Measurements from ENCODE around the gene DAPK1. TPM values are rescaled to one million over a fixed set of nuclear protein-coding genes. Genes with fewer than 3 reads are reported as not detected.
A peak's percentile ranks its signal among the peaks of the same experiment; 100 is the strongest.
"Not testable (repeated sequence)": the region's sequence is repeated elsewhere in the genome, so short reads cannot be mapped to it uniquely, and the experiment has no call there.

The DAPK1 gene
- total RNA-seq, 1 donor from 2014 or later, result 67.4 TPM

DNA sequence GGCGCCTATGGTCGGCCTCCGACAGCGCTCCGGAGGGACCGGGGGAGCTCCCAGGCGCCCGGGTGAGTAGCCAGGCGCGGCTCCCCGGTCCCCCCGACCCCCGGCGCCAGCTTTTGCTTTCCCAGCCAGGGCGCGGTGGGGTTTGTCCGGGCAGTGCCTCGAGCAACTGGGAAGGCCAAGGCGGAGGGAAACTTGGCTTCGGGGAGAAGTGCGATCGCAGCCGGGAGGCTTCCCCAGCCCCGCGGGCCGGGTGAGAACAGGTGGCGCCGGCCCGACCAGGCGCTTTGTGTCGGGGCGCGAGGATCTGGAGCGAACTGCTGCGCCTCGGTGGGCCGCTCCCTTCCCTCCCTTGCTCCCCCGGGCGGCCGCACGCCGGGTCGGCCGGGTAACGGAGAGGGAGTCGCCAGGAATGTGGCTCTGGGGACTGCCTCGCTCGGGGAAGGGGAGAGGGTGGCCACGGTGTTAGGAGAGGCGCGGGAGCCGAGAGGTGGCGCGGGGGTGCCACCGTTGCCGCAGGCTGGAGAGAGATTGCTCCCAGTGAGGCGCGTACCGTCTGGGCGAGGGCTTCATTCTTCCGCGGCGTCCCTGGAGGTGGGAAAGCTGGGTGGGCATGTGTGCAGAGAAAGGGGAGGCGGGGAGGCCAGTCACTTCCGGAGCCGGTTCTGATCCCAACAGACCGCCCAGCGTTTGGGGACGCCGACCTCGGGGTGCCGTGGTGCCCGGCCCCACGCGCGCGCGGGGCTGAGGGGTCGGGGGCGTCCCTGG, 561 bp downstream of the DAPK1 start:
- DNase-seq, result peak; percentile 46

DNA sequence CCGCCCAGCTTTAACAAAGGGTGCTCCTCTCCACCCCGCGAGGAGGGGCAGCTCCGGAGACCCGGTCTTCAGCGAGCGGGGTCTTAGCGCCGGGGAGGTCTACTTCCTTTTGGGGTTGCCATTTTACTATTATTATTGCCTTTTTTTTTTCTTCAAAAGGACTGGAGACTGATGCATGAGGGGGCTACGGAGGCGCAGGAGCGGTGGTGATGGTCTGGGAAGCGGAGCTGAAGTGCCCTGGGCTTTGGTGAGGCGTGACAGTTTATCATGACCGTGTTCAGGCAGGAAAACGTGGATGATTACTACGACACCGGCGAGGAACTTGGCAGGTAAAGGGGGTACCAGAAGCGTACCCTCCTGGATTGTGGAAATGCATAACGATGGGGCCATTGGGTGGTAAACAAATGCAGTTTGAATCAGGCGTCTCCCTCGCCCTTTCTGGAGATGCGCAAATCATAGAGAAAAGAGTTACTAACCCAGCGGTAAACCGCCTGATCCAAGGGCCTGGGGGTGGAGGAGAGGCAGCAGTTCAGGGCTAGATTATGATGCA, 1.2 kb downstream of the DAPK1 start:
- DNase-seq, result peak; percentile 14

DNA sequence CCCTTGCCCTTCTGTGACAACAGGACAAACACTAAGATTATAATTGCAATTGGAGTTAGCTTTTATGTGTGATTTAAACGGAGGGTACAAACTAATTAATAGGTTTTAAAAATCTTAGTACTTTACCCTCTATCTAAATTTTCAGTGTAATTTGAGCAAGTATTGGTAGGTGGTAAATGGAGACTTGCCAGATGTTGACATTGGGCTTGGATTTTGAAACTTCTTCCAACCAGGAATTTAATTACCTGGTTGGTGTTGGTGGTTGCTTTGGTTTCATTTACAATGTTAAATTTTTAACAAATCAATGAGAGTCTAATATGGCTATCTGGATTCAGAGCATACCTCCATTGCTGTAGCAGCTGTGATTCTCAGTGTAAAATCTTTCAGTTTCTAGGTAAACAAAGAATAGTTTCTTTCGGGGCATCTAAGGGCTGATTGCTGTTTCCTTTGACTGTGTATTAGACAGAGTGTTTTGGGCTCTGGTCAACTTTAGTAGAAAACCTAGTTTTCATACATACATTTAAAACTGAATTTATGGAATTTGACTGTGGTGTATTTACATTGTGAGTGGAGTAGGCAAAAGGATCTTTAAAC, 1.9 kb downstream of the DAPK1 start:
- no peak for DNase-seq

DNA sequence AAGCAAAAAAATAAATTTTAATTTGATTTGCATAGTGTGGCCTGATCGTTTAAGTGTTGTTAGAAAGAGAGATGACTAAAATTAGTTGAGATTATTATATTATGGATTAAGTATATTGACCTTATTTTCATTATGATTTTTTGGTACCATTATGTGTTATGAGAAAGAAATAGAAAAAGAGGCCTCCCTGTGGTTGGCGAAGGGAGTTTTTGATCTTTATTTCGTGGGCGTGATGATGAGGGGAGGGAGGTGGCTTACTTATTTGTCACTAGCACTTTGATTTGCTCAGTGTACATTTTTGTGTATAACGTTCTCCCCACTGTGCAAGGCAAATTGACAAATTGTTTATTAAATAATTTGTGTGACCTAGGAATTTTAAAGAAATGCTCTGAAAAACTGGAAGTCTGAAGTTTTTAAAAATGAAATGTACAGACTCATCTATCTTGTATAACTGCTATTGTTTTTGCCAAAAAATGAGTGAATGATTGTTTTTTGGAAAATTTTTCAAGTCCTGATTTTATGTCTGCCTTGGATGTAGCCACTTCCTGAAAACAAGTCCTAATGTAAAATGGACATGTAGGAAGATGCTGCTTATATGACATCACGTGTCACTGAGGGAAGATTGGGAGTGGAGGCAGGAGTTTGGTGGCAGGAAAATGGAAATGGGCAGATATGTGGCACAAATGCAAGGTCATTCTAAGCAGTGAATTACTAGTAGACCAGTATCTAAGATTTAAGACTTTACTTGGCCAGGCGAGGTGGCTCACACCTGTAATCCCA, 3.0 kb downstream of the DAPK1 start:
- no peak for DNase-seq

DNA sequence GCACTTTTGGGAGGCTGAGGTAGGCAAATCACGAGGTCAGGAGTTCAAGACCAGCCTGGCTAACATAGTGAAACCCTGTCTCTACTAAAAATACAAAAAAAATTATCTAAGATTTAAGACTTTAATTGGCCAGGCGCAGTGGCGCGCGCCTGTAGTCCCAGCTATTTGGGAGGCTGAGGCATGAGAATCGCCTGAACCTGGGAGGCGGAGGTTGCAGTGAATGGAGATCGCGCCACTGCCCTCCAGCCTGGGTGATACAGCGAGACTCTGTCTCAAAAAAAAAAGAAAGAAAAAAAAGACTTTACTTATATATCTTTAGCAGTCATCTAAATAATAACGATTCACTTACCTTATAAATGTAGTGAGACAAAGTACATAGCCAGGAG, 3.6 kb downstream of the DAPK1 start:
- DNase-seq, result not testable (repeated sequence)

DNA sequence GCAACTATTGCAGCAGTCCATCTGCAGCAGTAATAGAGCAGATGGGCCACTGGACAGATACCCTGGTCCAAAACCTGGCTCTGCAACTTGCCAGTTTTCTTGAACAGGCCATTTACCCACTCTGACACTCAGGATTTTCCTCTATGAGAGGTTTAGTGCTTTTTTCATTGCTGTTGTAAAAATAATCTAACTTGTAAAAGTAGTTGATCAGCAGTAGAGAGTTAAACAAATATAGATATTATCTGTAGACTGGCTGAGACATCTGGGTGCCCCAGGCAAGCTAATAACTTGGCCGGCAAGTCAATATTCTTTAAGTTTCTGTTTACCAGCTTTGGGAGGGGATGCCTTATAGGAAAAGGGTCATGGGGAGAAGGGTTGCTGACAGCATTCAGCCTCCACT, 4.1 kb downstream of the DAPK1 start:
- DNase-seq, result no peak

DNA sequence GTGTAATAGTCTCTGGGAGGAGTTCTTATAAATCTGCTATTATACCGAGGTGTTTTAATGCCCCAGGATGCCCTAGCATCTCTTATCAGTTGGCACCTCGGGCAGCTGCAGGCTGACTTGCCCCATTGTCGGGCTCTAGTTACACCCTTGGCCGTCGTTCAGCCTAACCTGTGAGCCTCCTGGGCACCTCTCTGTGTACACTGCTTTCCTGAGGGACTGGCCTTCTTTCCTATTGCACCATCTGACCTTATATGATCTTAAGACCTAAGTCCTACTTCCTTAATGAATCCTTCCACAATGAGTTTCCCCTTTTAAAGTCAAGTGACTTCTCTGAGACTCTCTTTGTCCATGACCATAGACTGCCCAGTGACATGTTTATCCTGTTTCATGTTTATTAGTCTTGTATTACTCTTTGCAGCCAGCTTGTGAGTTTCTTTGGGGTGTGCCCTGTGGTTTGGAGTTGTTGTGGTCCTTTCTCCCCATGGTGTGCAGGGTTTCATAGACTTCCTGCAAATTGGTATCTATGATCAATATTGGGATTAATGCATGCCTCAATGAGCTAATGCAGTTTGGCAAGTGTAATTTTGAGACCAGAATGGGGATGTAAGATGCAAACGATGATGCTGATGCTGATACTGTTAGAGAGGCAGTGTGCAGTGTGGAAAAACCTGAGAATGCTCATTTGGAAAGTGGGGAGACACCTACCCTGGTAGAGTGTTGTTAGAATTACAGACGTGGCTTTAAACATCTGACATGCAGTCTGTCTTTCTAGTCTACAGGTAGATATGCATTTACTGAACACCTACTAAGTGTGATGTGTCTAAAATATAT, 4.9 kb downstream of the DAPK1 start:
- DNase-seq, result no peak

DNA sequence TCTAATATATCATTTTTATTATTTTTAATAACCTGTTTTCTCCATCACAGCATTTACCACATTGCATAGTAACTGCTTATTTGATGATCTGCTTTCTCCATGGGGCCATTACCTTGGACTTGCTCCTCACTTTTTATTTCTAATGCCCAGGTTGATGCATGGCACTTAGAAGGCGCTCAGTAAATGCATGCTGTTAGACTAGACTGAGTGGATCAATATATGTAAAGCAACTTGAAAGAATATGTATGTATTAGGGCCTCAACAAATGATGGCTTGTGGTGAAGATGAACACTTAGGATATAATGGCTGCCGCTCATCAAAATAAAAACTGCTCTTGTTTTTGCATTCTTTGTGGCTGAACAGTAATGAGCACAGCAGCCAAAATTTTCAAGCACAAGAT, 5.8 kb downstream of the DAPK1 start:
- DNase-seq, result no peak

DNA sequence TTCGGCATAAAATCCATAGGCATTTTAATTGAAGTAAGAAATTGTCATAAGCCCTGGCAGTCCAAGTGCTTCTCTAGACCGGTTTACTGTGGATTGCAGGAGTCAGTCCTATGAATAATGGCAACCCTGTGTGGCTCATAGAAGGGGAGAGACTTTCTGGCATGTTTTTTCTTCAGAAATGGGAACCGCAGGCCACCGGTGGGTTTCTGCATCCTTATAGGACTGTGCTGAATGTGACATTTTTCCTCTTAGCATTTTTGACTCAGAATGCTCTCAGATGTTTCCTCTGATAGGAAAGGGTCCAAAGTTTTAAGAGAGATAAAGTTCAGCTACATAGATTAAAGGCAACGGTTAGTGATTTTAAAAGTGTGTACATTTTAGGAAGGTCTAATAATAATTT, 6.3 kb downstream of the DAPK1 start:
- DNase-seq, result no peak

DNA sequence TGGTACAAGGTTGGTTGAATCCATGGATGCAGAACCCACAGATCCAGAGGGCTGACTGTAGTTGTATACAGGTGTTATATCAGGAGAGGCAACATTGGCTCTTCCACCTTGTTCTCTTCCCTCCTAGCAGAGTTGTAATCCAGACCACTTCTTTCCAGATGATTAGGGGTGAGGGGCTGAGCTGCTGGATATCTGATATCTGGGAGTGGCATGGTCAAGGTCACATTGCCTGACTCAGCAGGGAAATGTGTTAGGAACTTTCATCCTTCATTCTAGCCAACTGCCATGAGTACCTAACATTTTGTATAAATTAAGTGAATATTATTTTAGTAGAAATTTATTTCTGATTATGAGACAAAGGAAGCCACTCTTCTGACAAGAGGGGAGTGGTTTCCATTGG, 7.3 kb downstream of the DAPK1 start:
- DNase-seq, result no peak

DNA sequence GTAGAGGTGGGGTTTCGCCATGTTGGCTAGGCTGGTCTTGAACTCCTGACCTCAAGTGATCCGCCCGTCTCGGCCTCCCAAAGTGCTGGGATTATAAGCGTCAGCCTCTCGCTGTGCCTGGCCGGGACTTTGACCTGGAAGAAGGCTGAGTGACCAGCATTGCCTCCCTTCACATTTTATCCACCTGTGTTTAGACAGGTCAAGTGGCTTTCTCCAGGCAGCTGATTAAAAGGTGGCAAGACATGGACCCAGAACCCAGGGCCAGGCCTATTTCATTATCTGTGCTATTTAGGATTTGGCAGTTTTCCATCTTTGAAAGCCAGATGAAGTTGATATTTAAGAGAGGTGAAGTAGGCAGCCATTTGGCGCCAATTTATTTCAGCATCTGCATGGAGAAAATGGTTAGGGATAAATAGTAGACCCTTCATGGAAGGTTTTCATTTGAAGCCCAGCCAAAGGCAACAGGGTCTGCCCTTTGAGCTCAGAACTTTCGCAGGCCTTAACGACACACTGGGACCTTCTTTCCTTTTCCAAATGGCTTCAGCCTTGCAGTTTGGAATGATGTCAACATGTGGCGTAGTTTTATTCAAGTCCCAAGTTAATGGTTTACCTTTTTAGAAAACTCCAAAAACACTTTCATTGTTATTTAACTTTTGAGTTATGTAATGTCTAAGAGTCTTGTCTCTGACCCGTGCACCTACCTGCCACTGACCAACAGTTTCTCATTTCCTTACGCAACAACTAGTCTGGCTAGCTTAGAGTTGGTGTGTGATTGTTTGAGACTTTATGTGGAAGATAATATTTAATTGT, 8.4 kb downstream of the DAPK1 start:
- no peak for DNase-seq

DNA sequence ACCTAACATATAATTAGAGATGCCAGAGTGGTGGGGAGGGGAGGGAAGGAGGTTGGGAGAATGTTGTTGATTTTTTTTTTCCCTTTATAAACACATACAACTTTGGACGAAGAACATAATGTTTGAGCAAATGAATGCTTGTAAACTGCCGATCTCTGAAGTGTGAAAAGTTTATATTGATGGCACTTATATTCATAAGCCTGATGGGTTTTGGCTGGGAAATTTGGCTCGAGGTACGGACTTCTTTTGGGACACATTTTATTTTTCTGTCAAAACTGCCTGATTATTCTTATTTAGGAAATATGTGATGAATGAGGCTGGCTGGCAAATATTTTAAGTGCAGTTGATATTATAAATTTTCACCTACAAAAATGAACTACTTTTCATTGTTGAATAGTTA, 9.9 kb downstream of the DAPK1 start:
- DNase-seq, result no peak

DNA sequence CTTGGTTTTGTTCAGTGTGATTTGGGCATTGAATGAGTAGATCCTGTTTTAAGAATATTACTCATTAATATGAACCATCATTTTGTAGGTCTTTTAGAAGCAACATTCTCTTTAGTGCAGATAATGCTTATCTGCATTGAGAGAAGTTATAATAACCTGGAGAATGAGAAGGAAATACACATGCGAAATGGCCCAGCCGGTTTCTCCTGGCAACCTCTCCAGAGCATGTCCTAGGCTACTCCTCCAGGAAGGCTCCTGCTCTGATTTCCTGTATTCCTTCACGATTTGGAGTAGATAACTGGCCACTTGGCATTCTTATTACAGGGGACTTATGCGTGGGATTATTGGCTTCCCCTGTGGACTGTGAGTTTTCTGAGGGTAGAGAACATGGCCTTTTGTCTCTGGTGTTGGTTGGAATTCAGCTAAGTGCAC, 12.6 kb downstream of the DAPK1 start:
- no peak for DNase-seq

DNA sequence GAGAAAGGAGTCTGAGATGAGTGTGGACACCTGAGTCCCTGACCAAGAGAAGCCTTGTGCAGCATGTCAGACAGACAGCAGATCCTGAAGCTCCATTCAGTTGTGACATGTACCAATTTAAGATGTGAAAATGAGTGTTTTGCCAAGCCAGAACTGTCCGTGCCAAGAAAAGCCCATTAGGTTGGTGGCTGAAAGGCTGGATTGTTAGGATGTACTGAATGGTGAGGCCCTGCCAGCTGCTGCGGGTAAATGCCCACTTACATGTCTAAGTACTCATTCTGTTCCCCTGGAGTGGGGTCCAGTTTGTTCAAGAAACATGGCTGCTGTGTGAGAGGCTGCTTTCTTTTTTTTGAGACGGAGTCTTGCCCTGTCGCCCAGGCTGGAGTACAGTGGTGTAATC, 14.6 kb downstream of the DAPK1 start:
- no peak for DNase-seq

DNA sequence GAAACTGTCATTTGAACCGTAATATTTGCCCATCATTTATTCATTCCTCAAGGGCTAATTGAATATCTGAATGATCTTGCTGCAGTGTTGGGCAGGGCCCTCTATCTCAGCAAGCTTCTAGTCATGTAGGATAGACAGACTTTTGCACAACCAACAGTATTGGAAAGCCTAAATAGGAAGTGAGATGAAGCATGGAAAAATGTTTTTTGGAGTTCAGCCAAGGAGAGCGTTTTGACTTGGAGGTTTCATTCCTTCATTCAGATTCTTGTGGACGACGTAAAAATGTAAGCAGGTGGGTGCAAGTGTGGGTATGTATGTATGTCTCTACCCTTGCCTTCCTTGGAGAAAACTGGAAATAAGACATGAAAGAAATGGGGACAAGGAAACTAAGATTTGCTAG, 15.5 kb downstream of the DAPK1 start:
- DNase-seq, result no peak

DNA sequence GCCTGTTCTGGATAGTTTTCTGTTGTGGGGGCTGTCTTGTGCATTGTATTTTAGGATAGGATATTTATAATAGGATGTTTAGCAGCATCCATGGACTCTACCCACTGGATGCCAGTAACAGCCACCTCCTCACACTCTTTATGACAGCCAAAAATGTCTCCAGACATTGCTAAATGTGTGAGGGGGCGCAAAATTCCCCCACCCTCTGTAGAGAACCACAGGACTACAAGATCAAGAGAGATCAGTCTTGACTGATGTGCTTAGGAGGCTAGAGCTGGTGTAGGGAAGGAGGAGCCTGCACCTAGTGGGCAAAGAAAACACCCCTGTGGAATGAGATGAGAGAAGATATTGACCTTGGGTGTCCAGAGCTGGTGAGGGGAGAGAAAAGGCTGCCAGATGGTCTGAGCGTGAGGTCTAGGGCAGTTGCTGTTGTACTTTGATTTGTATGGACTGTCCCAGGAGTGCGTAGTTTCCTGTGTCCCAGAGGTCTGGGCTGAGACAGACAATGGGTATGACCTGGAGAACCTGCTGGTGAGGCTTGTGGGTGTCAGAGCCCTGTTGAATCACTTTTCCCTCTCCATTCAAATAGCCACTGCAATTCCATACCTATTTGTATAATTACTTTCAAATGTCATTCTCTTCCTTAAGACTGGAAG, 16.3 kb downstream of the DAPK1 start:
- no peak for DNase-seq

DNA sequence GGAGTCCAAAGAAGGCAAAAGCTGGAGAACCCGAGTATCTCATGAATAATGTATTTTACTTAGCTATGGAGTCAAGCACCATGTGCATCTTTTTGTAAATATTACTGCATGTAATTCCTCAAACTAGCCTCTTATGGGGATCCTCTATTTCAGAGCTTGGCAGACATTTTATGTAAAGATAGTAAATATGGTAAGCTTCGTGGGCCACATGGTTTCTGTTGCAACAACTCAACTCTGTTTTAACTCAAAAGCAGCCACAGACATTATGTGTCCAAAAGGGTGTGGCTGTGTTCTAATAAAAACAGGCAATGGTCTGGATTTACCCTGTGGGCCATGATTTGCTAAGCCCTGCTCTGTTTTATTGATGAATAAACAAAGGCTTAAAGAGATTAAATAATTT, 17.3 kb downstream of the DAPK1 start:
- no peak for DNase-seq

DNA sequence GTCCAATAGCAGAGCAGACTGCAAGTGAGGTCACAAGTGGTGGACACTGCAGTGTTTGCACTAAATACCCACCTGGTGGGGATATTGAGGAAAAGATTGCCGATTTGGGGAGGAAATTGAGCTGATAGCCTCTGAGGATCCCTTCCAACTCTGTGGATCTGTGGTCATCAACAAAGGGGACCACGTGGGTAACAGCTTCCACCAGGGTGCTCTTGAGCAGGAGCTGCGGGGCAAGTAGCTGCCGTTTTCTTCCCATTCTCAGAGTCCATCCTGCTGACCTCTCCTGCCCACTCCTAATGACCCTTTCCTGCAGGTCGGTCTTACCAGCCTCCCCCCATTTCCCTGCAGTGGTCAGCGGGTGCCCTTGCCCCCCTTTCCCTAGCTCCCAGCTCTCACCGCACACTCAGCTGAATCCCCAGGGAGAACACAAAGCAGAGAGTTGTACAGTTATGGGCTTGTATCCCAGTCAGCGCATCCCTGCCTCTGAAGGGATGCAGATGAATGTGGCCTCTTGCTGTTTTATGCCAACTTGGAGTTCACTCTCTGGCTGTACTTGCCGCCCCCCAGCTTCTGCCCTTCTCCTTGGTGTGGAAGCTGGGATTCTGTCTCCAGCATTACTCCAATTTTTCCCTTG, 18.0 kb downstream of the DAPK1 start:
- no peak for DNase-seq

DNA sequence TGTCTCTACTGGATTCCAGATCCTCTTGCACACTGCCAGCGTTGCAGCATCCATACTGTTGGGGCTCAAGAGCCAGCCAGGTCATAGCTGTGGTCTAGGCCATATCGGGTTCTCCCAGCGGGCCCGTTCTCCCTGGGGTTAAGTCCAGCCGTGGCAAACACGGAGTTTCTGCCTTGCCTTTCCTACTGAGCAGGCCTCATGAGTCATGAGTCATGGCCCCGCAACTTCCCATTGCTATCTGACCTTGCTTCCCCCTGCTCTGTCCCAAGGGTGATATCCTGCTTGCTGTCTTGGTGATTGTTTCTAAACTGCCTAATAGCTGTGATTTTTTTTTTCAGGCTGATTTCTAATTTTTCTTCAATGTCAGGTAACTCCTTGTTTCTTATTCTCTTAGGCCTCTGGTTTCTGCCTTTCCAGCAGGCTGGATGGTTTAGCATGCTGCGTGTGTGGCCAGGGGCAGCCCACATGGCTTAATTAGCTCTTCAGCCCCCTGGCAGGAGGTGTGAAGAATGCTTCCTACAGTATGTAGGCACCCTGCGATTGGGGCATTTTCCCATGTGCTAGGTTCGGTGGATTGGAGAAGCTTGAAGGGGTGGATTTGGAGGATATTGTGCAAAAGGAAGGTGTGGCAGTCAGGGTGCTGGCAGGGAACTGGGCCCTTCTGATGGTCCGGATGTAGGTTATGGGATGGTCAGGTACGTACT, 18.7 kb downstream of the DAPK1 start:
- DNase-seq, result no peak

DNA sequence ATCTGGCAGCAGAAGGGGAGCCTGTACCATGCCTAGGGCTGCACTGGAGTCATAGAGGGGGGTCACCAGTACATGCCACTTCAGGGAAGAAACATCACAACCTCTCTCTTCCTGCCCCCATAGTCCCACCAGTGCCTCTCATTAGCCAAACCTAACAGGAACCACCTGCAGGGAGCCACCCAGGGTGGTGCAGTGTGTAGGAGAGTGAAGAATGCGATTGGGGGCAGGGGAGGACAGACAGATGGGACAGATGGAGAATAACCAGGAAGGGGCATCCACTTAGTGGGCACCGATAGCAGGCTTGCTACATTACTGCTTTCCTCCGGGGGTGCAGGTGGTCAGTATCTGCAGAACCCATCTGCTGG, 19.2 kb downstream of the DAPK1 start:
- DNase-seq, result no peak

Measured in occipital lobe (tissue), 2 donors.